HL-60/S4 (cell line): ENCODE data around the gene ZNF710.

ENCODE experiments used
- in situ Hi-C: fragments of 300-500 bp; cut with MboI; formaldehyde crosslinking; loops from 2 replicates; pipeline ENCODE4 v1.14.3; 2022; ENCODE audit warnings: low sequenced_read_pairs

ZNF710 gene

GRCh38 chr15:90075420-90076289 is 74.5 kb downstream of the ZNF710 start:
- in situ Hi-C loops, result loop anchor here (10.0 kb wide), 2 partner anchors 181 to 321 kb away; partner anchors contain the start of genes AP3S2 and MESP1

- in situ Hi-C loops, result loop anchor here (10.0 kb wide), 2 partner anchors 182 to 322 kb away; partner anchors contain the start of genes AP3S2 and MESP1
Observed at GRCh38 chr15:90076716-90077115, 75.6 kb downstream of the ZNF710 start.

GRCh38 chr15:90078965-90079364 is 77.8 kb downstream of the ZNF710 start:
- in situ Hi-C loops, result loop anchor here (10.0 kb wide), 2 partner anchors 184 to 324 kb away; partner anchors contain the start of genes AP3S2 and MESP1

GRCh38 chr15:90079619-90080457 is 78.7 kb downstream of the ZNF710 start:
- in situ Hi-C loops, result loop anchor here (10.0 kb wide), 2 partner anchors 185 to 325 kb away; partner anchors contain the start of genes AP3S2 and MESP1

GRCh38 chr15:90080458-90080755 is 79.3 kb downstream of the ZNF710 start:
- in situ Hi-C loops, result no loop called here

GRCh38 chr15:90080818-90081393 is 79.8 kb downstream of the ZNF710 start:
- in situ Hi-C loops, result no loop called here

GRCh38 chr15:90082140-90082715 is 81.1 kb downstream of the ZNF710 start:
- in situ Hi-C loops, result no loop called here

GRCh38 chr15:90083419-90083818 is 82.3 kb downstream of the ZNF710 start:
- in situ Hi-C loops, result no loop called here

GRCh38 chr15:90083954-90084607 is 83.0 kb downstream of the ZNF710 start:
- in situ Hi-C loops, result no loop called here

GRCh38 chr15:90084876-90085423 is 83.8 kb downstream of the ZNF710 start:
- in situ Hi-C loops, result no loop called here

GRCh38 chr15:90085565-90085964 is 84.4 kb downstream of the ZNF710 start:
- in situ Hi-C loops, result no loop called here

GRCh38 chr15:90086868-90087268 is 85.7 kb downstream of the ZNF710 start:
- in situ Hi-C loops, result no loop called here

GRCh38 chr15:90087454-90088154 is 86.5 kb downstream of the ZNF710 start:
- in situ Hi-C loops, result no loop called here

GRCh38 chr15:90090226-90090848 is 89.2 kb downstream of the ZNF710 start:
- in situ Hi-C loops, result no loop called here

GRCh38 chr15:90091156-90091931 is 90.2 kb downstream of the ZNF710 start:
- in situ Hi-C loops, result no loop called here

- in situ Hi-C loops, result no loop called here
Observed at GRCh38 chr15:90095521-90095959, 94.4 kb downstream of the ZNF710 start.

- in situ Hi-C loops, result no loop called here
Observed at GRCh38 chr15:90097475-90097874, 96.4 kb downstream of the ZNF710 start.
